Forelimb muscle (tissue), 1 donor: Measurements from ENCODE around the gene ADGRD1. TPM values are rescaled to one million over a fixed set of nuclear protein-coding genes. Genes with fewer than 3 reads are reported as not detected.

ENCODE experiments used
- DNase-seq: peaks from one replicate; pipeline ENCODE4 v3.0.0-alpha.2; 2013; ENCODE audit warnings: low read depth
- polyA plus RNA-seq: library from polyadenylated mRNA; unstranded; fragments of 120-200 nt; gene quantifications from one replicate; pipeline ENCODE4 v1.2.1, GENCODE V29; 2013; ENCODE audit not compliant: insufficient read length

The ADGRD1 gene
- polyA plus RNA-seq, 1 donor, result 9.5 TPM

- no peak for DNase-seq
These were observed 147.3 kb downstream of the ADGRD1 start for GRCh38 chr12:131101006-131101405.

- DNase-seq, result no peak
These were observed 148.2 kb downstream of the ADGRD1 start for GRCh38 chr12:131101703-131102492.

GRCh38 chr12:131102493-131102931, 148.8 kb downstream of the ADGRD1 start:
- DNase-seq, result no peak

- no peak for DNase-seq
These were observed 149.4 kb downstream of the ADGRD1 start for GRCh38 chr12:131102991-131103668.

GRCh38 chr12:131103669-131104462, 150.2 kb downstream of the ADGRD1 start:
- DNase-seq, result no peak

- no peak for DNase-seq
These were observed 151.0 kb downstream of the ADGRD1 start for GRCh38 chr12:131104463-131105350.

- no peak for DNase-seq
These were observed 151.6 kb downstream of the ADGRD1 start for GRCh38 chr12:131105351-131105735.

GRCh38 chr12:131105736-131106348, 152.1 kb downstream of the ADGRD1 start:
- DNase-seq, result no peak

- no peak for DNase-seq
These were observed 152.7 kb downstream of the ADGRD1 start for GRCh38 chr12:131106349-131106941.

- no peak for DNase-seq
These were observed 154.7 kb downstream of the ADGRD1 start for GRCh38 chr12:131108177-131108955.

GRCh38 chr12:131111446-131111845, 157.7 kb downstream of the ADGRD1 start:
- DNase-seq, result no peak

- DNase-seq, result no peak
These were observed 158.3 kb downstream of the ADGRD1 start for GRCh38 chr12:131112021-131112420.

GRCh38 chr12:131112700-131113290, 159.1 kb downstream of the ADGRD1 start:
- DNase-seq, result no peak

GRCh38 chr12:131113568-131114270, 160.0 kb downstream of the ADGRD1 start:
- no peak for DNase-seq

- no peak for DNase-seq
These were observed 160.6 kb downstream of the ADGRD1 start for GRCh38 chr12:131114271-131114670.

- no peak for DNase-seq
These were observed 161.4 kb downstream of the ADGRD1 start for GRCh38 chr12:131114942-131115584.

- DNase-seq, result no peak
These were observed 162.2 kb downstream of the ADGRD1 start for GRCh38 chr12:131115766-131116467.
